Lower lobe of right lung (tissue), 2 donors: ENCODE data around the gene GGACT. TPM values are rescaled to one million over a fixed set of nuclear protein-coding genes. Genes with fewer than 3 reads are reported as not detected.

Experiments
- ATAC-seq, 2 donors: fragments of 200-7000 bp; cut with Tn5 transposase; one replicate each; pipeline ENCODE4 v1.9.1; 2020 to 2022; ENCODE audit warnings: mild to moderate bottlenecking in 2 of 2, moderate library complexity in 2 of 2
- DNase-seq: peaks from one replicate; pipeline ENCODE4 v3.0.0-alpha.2; 2020
- H3K27ac ChIP-seq: fragments of 200-600 bp; one replicate; pipeline ENCODE4 v1.8.0; 2022
- H3K27me3 ChIP-seq: fragments of 200-600 bp; one replicate; pipeline ENCODE4 v1.8.0; 2022; ENCODE audit warnings: low read depth
- H3K36me3 ChIP-seq: fragments of 200-600 bp; one replicate; pipeline ENCODE4 v1.8.0; 2022; ENCODE audit warnings: mild to moderate bottlenecking
- H3K4me1 ChIP-seq: fragments of 200-600 bp; one replicate; pipeline ENCODE4 v1.8.0; 2022
- H3K4me3 ChIP-seq: fragments of 200-600 bp; one replicate; pipeline ENCODE4 v1.8.0; 2022; ENCODE audit warnings: mild to moderate bottlenecking
- H3K9me3 ChIP-seq: fragments of 200-600 bp; one replicate; pipeline ENCODE4 v1.8.0; 2022
- intact Hi-C: fragments of 100-400 bp; cut with DNase I; formaldehyde crosslinking; loops from one replicate; pipeline ENCODE4 v1.11.0; 2022
- total RNA-seq: library from RNA; stranded (reverse); fragmentation: NEBNext Ultra II Directional; extraction: Animal tissue kit (Norgen Biotek cat#: 25700); gene quantifications from one replicate; pipeline ENCODE4 v1.2.1, GENCODE V29; 2021
- TF ChIP-seq, protein P1 (sequence below): fragments of 200-600 bp; IDR thresholded peaks from one replicate; pipeline ENCODE4 v1.8.0; 2022; ENCODE audit warnings: antibody characterized with exemption, mild to moderate bottlenecking
- donor health status: DM: no; HTN: yes; CAD: no; lungs with severe emphysema.

Gene GGACT
- total RNA-seq, 1 donor from 2014 or later: 3.4 TPM

DNA sequence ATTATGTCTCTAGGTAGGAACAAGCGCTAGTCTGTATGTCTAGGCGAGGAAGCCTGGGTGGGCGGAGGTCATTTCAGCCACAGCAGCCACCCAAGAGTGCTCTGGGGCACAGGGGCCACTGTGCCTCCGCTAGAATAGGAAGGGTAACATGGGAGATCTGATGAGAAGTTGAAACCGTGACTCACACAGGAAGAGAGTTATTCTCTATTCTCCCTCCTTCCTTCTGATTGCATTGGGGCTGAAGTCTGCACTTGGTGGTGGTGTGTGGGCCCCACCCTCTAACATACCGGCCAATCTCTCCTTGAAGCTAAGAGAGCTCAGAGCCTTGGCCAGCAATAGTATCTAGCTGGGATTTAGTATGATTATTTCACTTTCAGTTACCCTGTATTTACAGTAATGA is 20.3 kb upstream of the GGACT start:
- Histone ChIP-seq H3K27me3 (no peaks in the 10 kb centered on the region), H3K4me1 (peaks cover 4% of the 10 kb centered on the region), H3K36me3 (peaks cover 19% of the 10 kb centered on the region), H3K4me3 (no peak overlapping the region), H3K9me3 (no peaks in the 10 kb centered on the region), H3K27ac (no peak overlapping the region)
- TF ChIP-seq, protein P1, sequence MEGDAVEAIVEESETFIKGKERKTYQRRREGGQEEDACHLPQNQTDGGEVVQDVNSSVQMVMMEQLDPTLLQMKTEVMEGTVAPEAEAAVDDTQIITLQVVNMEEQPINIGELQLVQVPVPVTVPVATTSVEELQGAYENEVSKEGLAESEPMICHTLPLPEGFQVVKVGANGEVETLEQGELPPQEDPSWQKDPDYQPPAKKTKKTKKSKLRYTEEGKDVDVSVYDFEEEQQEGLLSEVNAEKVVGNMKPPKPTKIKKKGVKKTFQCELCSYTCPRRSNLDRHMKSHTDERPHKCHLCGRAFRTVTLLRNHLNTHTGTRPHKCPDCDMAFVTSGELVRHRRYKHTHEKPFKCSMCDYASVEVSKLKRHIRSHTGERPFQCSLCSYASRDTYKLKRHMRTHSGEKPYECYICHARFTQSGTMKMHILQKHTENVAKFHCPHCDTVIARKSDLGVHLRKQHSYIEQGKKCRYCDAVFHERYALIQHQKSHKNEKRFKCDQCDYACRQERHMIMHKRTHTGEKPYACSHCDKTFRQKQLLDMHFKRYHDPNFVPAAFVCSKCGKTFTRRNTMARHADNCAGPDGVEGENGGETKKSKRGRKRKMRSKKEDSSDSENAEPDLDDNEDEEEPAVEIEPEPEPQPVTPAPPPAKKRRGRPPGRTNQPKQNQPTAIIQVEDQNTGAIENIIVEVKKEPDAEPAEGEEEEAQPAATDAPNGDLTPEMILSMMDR: no peak
- DNase-seq (no peak), ATAC-seq (peak; percentile 37 to 63)
- intact Hi-C loops: no loop called here

DNA sequence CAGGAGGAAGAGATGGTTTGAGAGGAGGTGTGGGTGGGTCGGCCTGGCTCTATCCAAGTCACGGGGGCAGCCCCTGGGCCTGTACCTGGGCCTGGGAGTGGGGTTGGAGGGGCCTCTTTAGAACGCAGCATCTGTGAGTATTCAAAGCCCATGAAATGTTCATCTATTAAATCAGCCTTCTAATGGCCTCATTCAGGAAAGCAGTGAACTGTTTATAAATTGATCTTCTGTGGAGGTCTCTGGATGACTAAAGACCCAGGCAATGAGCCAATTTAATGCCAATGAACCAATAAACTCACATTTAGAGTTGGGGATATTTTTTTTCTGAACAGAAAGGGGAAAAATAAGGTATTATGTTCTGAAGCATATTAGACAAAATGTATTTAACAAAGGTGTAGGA is 19.9 kb upstream of the GGACT start:
- ATAC-seq: no peak
- TF ChIP-seq, protein P1: no peak
- no peak overlapping the region for H3K27ac ChIP-seq
- intact Hi-C loops: no loop called here
- no peak for DNase-seq
- H3K36me3 ChIP-seq: peaks cover 19% of the 10 kb centered on the region
- H3K27me3 ChIP-seq: no peaks in the 10 kb centered on the region
- no peaks in the 10 kb centered on the region for H3K9me3 ChIP-seq
- H3K4me3 ChIP-seq: no peak overlapping the region
- peaks cover 4% of the 10 kb centered on the region for H3K4me1 ChIP-seq

DNA sequence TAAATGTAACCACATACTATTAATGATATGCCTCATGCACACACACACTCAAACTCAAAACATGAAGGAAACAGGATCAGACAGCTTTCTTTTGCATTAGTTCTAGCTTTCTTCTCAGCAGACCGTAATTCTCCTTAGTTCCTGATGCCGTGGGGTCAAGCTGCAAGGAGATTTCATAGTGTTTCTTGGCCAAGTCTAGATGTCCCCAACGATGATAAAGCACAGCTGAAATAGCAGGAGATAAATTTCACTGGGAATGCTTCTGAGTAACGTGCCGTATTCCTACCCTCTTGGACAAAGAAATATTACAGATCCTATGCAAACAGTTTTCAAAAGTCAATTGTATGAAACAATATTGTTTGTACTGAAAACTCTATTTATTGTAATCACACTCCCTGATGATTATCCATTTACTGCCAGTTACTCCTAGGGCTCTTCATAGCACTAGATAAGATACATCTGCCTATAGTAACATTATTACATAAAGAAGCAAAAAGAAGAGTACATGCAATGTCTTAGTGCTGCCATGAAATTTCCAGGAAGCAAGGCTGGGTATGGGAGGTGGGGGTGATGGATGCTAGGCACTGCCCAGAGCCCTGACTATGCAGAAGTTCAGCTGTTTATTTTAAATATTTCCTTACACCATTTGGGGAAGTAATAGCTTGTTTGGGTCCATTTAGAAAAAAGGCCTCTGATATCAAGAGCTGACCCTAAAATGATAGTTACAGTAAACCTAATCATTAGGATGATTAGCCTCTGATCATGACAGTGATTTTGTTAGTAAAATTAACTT is 16.5 kb upstream of the GGACT start:
- intact Hi-C loops: no loop called here
- no peaks in the 10 kb centered on the region for H3K27me3 ChIP-seq
- H3K27ac ChIP-seq: no peak overlapping the region
- H3K4me3 ChIP-seq: no peak overlapping the region
- H3K36me3 ChIP-seq: peaks cover 8% of the 10 kb centered on the region
- H3K9me3 ChIP-seq: no peaks in the 10 kb centered on the region
- H3K4me1 ChIP-seq: peaks cover 3% of the 10 kb centered on the region
- no peak for ATAC-seq
- no peak for DNase-seq
- TF ChIP-seq, protein P1: no peak

DNA sequence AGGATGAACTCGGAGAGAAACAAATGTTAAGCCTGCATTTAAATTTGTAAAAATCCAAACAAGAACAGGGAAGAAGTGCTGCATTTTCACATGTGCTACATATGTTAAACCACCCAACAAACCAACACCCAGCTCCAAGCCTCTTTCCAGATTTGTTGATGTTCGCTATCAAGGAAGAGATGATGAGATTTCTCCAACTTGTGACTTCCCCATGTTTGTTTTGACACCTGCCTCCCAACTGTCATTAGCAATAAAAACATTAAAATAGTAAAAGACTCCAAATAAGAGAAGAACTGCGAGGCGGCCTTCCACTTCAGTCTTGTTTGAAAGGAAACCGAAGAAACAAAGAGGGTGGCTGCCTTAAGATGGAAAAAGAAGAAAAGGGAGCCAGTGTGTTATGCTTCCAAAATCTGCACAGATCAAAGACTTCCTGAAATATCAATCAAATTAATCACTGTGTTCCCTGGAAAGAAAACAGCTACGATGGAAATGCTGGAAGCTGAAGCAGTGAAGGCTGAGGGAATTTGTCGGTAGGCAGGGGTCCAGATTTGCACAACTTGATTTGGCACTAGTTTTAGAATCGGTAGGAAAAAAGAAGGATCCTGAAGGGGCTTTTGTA is 14.0 kb upstream of the GGACT start:
- intact Hi-C loops: no loop called here
- no peaks in the 10 kb centered on the region for H3K4me1 ChIP-seq
- H3K27ac ChIP-seq: no peak overlapping the region
- no peaks in the 10 kb centered on the region for H3K9me3 ChIP-seq
- H3K36me3 ChIP-seq: peaks cover 4% of the 10 kb centered on the region
- DNase-seq (no peak), ATAC-seq (no peak)
- TF ChIP-seq, protein P1: no peak
- no peak overlapping the region for H3K4me3 ChIP-seq
- H3K27me3 ChIP-seq: no peaks in the 10 kb centered on the region

DNA sequence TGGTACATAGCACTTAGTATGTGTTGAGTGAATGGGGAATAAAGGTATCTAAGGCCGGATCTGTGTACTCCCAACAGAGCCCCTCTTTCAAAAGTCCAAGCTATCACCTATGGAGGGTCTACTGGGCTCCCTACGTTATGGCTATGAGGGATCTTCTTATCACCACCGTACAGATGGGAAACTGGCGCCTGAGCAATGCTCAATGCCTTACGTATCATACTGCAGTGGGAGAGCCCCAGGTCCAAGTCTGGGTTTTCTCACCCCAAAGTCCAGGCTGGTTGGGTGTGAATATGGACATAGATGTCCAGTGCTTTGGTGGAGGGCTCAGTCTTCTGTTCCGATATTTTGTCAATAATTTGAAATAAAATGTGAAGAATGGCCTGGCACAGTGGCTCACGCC is 13.1 kb upstream of the GGACT start:
- H3K27me3 ChIP-seq: no peaks in the 10 kb centered on the region
- H3K27ac ChIP-seq: no peak overlapping the region
- DNase-seq (no peak), ATAC-seq (no peak)
- intact Hi-C loops: no loop called here
- no peaks in the 10 kb centered on the region for H3K9me3 ChIP-seq
- no peaks in the 10 kb centered on the region for H3K4me1 ChIP-seq
- no peaks in the 10 kb centered on the region for H3K36me3 ChIP-seq
- H3K4me3 ChIP-seq: no peak overlapping the region
- TF ChIP-seq, protein P1: no peak
